HL-60 (cell line): ENCODE measurements around the gene DCAF11.

Source experiments
- CTCF ChIP-seq: IDR thresholded peaks from one replicate; pipeline ENCODE4 v1.5.1; 2011; ENCODE audit warnings: low read length, control low read depth, inconsistent platforms; ENCODE audit not compliant: insufficient read depth
- GABPA ChIP-seq: IDR thresholded peaks from 2 replicates; pipeline ENCODE4 v1.6.1; 2012; ENCODE audit warnings: low read depth
- POLR2AphosphoS5 ChIP-seq: IDR thresholded peaks from 2 replicates; pipeline ENCODE4 v1.6.1; 2012; ENCODE audit warnings: low read depth

- no peak for TF ChIP-seq CTCF
- TF ChIP-seq POLR2AphosphoS5: no peak
- no peak for TF ChIP-seq GABPA
These were observed 29.4 kb upstream of the DCAF11 start for GRCh38 chr14:24085215-24085614.
